Stimulated activated CD4-positive, alpha-beta T cell treated with anti-CD3 and anti-CD28 coated beads, TNF-alpha, amount 100 ng/mL, for 4 hours (primary cell): ENCODE data around the gene TBCE.

Source experiments
- DNase-seq, 3 experiments: peaks; one replicate each; pipeline ENCODE4 v3.0.0-alpha.2; 2020; ENCODE audit warnings: low read depth in 3 of 3

TBCE gene

GRCh38 chr1:235410467-235410866, 43.2 kb downstream of the TBCE start:
- no peak for DNase-seq

- DNase-seq: no peak
These were observed 44.6 kb downstream of the TBCE start for GRCh38 chr1:235411489-235412486.

GRCh38 chr1:235415008-235415904, 48.0 kb downstream of the TBCE start:
- DNase-seq: peak; percentile 9 to 39 (median 10)

GRCh38 chr1:235416662-235417049, 49.4 kb downstream of the TBCE start:
- no peak for DNase-seq

GRCh38 chr1:235417086-235417697, 50.0 kb downstream of the TBCE start:
- peak; percentile 21 to 46 (median 34) for DNase-seq

GRCh38 chr1:235421751-235422150, 54.5 kb downstream of the TBCE start:
- no peak for DNase-seq

- DNase-seq: no peak
These were observed 56.0 kb downstream of the TBCE start for GRCh38 chr1:235423214-235423652.

GRCh38 chr1:235424092-235424491, 56.9 kb downstream of the TBCE start:
- DNase-seq: no peak

- no peak for DNase-seq
These were observed 58.1 kb downstream of the TBCE start for GRCh38 chr1:235425357-235425756.

GRCh38 chr1:235426143-235426542, 58.9 kb downstream of the TBCE start:
- no peak for DNase-seq

GRCh38 chr1:235426680-235427079, 59.5 kb downstream of the TBCE start:
- no peak for DNase-seq

- no peak for DNase-seq
These were observed 60.2 kb downstream of the TBCE start for GRCh38 chr1:235427447-235427846.

- no peak for DNase-seq
These were observed 61.9 kb downstream of the TBCE start for GRCh38 chr1:235429143-235429542.

GRCh38 chr1:235430991-235431390, 63.8 kb downstream of the TBCE start:
- DNase-seq: no peak

GRCh38 chr1:235434001-235434400, 66.8 kb downstream of the TBCE start:
- no peak for DNase-seq

GRCh38 chr1:235441159-235441685, 74.0 kb downstream of the TBCE start:
- DNase-seq: no peak

GRCh38 chr1:235442788-235443429, 75.7 kb downstream of the TBCE start:
- DNase-seq: no peak

- no peak for DNase-seq
These were observed 81.4 kb downstream of the TBCE start for GRCh38 chr1:235448616-235449015.

- DNase-seq: no peak
These were observed 83.2 kb downstream of the TBCE start for GRCh38 chr1:235450433-235450832.

- DNase-seq: no peak
These were observed 83.8 kb downstream of the TBCE start for GRCh38 chr1:235450886-235451483.

- DNase-seq: no peak
These were observed 86.8 kb downstream of the TBCE start for GRCh38 chr1:235454021-235454420.
